KOPT-K1 (cell line): ENCODE data around the gene CREG1.
A peak's percentile ranks its signal among the peaks of the same experiment; 100 is the strongest.

Source experiments
- H3K27ac ChIP-seq: fragments of 200-600 bp; sonication (generic); 2 replicates; pipeline ENCODE4 v1.5.1; 2016; ENCODE audit warnings: antibody characterized with exemption, mild to moderate bottlenecking, low read depth, low read length; ENCODE audit not compliant: poor library complexity, severe bottlenecking
- H3K36me3 ChIP-seq: fragments of 200-600 bp; sonication (generic); 2 replicates; pipeline ENCODE4 v1.5.1; 2017; ENCODE audit warnings: antibody characterized with exemption, mild to moderate bottlenecking, low read length, moderate library complexity; ENCODE audit not compliant: insufficient read depth
- H3K9me3 ChIP-seq: fragments of 200-600 bp; sonication (generic); 2 replicates; pipeline ENCODE4 v1.5.1; 2017; ENCODE audit warnings: antibody characterized with exemption, low read length, mild to moderate bottlenecking; ENCODE audit not compliant: insufficient read depth, poor library complexity, severe bottlenecking

Gene CREG1

DNA sequence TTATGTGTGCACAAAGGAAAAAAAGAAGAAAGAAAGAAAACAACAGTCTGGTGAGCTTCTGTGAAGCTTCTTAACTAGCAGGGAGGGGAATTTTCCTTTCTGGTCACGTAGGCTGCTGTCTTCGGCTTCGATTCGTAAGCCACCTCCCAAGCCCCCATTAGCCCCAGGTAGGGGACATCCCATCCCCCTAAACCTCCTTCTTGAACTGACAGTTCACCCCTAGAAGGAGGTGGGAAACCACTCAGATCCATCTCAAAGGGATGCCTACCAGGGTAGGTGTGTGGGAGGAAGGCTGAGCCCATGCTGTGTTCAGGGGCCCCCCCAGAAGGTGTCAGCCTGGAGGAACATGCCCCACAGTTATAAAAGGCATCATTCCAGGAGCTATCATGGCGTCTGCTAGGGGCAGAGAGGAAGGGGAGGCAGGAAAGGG lies 61.1 kb downstream of the CREG1 start:
- Histone ChIP-seq H3K27ac (peak overlapping the region; percentile 49), H3K9me3 (no peaks in the 10 kb centered on the region), H3K36me3 (peaks cover 80% of the 10 kb centered on the region)

DNA sequence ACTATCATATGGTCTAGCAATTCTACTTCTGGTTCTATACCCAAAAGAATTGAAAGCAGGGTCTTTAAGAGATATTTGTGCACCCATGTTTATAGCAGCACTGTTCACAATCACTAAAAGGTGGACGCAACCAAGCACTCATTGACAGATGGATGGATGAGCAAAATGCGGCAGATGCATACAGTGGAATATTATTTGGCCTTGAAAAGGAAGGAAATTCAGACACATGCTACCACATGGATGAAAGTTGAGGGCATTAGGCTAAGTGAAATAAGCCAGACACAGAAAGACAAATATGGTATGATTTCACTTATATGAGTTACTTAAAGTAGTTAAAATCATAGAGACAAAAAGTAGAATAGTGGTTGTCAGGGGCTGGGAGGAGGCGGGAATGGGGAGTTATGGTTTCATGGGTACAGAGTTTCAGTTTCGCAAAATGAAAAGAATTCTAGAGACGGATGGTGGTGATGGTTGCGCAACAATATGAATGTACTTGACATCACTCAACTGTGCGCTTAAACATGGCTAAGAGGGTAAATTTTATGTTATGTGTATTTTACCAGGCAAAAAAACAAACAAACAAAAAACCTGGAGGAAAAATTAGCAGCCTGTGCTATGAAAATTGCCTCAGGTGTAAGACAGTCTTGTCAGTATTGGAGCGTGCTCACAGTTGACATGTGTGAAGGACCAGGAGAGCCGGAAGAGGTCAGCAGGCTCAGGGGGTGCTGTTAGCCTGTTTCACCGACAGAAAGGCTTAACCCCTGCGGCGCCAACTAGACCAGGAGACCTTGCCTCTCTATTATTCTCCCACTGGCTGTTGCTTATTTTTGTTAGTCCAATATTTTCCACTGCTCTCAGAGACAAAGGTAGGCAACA lies 61.7 kb downstream of the CREG1 start:
- Histone ChIP-seq H3K9me3 (no peaks in the 10 kb centered on the region), H3K27ac (peak overlapping the region; percentile 49)

More for the DNA sequence above, 61.7 kb downstream of the CREG1 start:
- H3K36me3 ChIP-seq: peaks cover 79% of the 10 kb centered on the region
